Mucosa of gallbladder (tissue), 1 donor: ENCODE results near the gene C1QTNF9. TPM values are rescaled to one million over a fixed set of nuclear protein-coding genes. Genes with fewer than 3 reads are reported as not detected.
A peak's percentile ranks its signal among the peaks of the same experiment; 100 is the strongest.

Experiments
- DNase-seq: peaks from one replicate; pipeline ENCODE4 v3.0.0-alpha.2; 2020; ENCODE audit warnings: low spot score
- total RNA-seq: library from RNA; stranded (reverse); gene quantifications from one replicate; pipeline ENCODE4 v1.2.1, GENCODE V29; 2021
- donor health status: DM: no; HTN: no; CAD: no.

Gene C1QTNF9
- 0.14 TPM for total RNA-seq

GRCh38 chr13:24309300-24309699 is at the start of gene C1QTNF9:
C1QTNF9 (plus strand) TSS chr13:24309580; CDS start chr13:24316004, 6,424 bp downstream.
- peak; percentile 6 for DNase-seq

- DNase-seq: no peak
These were observed 47.8 kb upstream of the C1QTNF9 start for GRCh38 chr13:24261566-24261965.

- DNase-seq: no peak
These were observed 45.7 kb upstream of the C1QTNF9 start for GRCh38 chr13:24263632-24264031.

- no peak for DNase-seq
These were observed 44.4 kb upstream of the C1QTNF9 start for GRCh38 chr13:24264976-24265375.

- DNase-seq: no peak
These were observed 43.9 kb upstream of the C1QTNF9 start for GRCh38 chr13:24265453-24265852.

GRCh38 chr13:24267274-24267673 is 42.1 kb upstream of the C1QTNF9 start:
- DNase-seq: no peak

- no peak for DNase-seq
These were observed 41.6 kb upstream of the C1QTNF9 start for GRCh38 chr13:24267801-24268200.

GRCh38 chr13:24269821-24270220 is 39.6 kb upstream of the C1QTNF9 start:
- DNase-seq: no peak

- peak; percentile 67 for DNase-seq
These were observed 38.7 kb upstream of the C1QTNF9 start for GRCh38 chr13:24270639-24271141.

GRCh38 chr13:24271231-24271600 is 38.2 kb upstream of the C1QTNF9 start:
- no peak for DNase-seq

- DNase-seq: peak; percentile 79
These were observed 37.6 kb upstream of the C1QTNF9 start for GRCh38 chr13:24271601-24272451.

GRCh38 chr13:24272452-24273161 is 36.8 kb upstream of the C1QTNF9 start:
- no peak for DNase-seq

GRCh38 chr13:24273926-24274325 is 35.5 kb upstream of the C1QTNF9 start:
- DNase-seq: no peak

- peak; percentile 36 for DNase-seq
These were observed 34.8 kb upstream of the C1QTNF9 start for GRCh38 chr13:24274452-24275021.

GRCh38 chr13:24275041-24275440 is 34.3 kb upstream of the C1QTNF9 start:
- no peak for DNase-seq

GRCh38 chr13:24276306-24276705 is 33.1 kb upstream of the C1QTNF9 start:
- no peak for DNase-seq

GRCh38 chr13:24276861-24277260 is 32.5 kb upstream of the C1QTNF9 start:
- DNase-seq: no peak

- no peak for DNase-seq
These were observed 31.6 kb upstream of the C1QTNF9 start for GRCh38 chr13:24277761-24278160.

- no peak for DNase-seq
These were observed 29.9 kb upstream of the C1QTNF9 start for GRCh38 chr13:24279327-24280110.

- no peak for DNase-seq
These were observed 28.7 kb upstream of the C1QTNF9 start for GRCh38 chr13:24280720-24281119.

GRCh38 chr13:24281188-24282008 is 28.0 kb upstream of the C1QTNF9 start:
- DNase-seq: no peak
